GM19328 (cell line): ENCODE results near the gene UQCRC1.
"Not testable (repeated sequence)": the region's sequence is repeated elsewhere in the genome, so short reads cannot be mapped to it uniquely, and the experiment has no call there.

Source experiments
- ATAC-seq: cut with Tn5 transposase; IDR thresholded peaks from one replicate; pipeline ENCODE4 v1.9.1; 2021; ENCODE audit warnings: mild to moderate bottlenecking, moderate library complexity; ENCODE audit not compliant: unreplicated experiment

UQCRC1 gene

GRCh38 chr3:48556796-48557626, 52.4 kb downstream of the UQCRC1 start, which contains the start of gene PFKFB4:
Gene PFKFB4, minus strand, starts transcription at chr3:48556803. Its CDS starts 26 bp downstream, at chr3:48556777.
- peak; percentile 79 for ATAC-seq

GRCh38 chr3:48555949-48556795, 53.3 kb downstream of the UQCRC1 start:
- ATAC-seq, result no peak

GRCh38 chr3:48555231-48555948, 54.1 kb downstream of the UQCRC1 start:
- ATAC-seq, result no peak

- ATAC-seq, result no peak
These were observed 55.3 kb downstream of the UQCRC1 start for GRCh38 chr3:48553886-48554845.

GRCh38 chr3:48553361-48553760, 56.1 kb downstream of the UQCRC1 start:
- ATAC-seq, result no peak

- ATAC-seq, result no peak
These were observed 57.1 kb downstream of the UQCRC1 start for GRCh38 chr3:48552111-48552951.

GRCh38 chr3:48551651-48552050, 57.8 kb downstream of the UQCRC1 start:
- ATAC-seq, result not testable (repeated sequence)
